GM10847 (cell line): ENCODE data around the gene E2F3.

Experiments
- POLR2A ChIP-seq: IDR thresholded peaks from 2 replicates; pipeline ENCODE4 v1.6.1; 2011; ENCODE audit not compliant: insufficient read length; ENCODE audit errors: extremely low read depth

The E2F3 gene

DNA sequence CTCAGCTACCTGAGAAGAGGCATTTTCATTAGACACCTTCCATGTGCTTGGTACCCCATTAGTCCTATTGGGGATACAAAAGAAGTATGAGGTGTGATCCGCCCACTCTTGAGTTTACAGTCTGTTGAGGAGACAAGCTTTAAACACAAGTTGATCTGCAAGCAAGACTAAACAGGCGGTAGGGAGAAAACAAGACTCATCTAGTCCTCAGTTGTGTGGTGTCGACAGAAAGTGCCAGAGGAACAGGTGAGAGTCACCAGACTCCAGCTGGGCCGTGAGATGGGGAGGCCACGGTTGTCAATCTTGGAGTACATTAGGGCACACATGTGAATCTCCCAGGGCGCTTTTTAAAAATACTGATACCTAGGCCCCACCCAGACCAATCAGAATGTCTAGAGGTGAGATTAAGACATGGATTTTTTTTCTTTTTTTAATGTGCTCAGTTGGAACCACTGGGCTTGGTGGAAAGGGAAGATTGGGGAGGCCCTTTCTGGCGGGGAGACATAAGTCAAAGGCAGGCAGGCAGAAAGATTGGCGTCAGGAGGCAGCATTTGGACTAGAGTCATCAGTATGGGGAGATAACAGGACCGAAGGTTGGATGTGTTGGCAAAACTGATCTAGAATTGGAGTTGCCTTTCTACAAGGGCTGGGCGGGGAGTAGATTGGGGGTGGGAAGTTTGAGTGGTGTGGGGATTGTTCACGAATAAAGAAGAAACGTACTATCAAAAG lies 10.4 kb downstream of the E2F3 start:
- TF ChIP-seq POLR2A: no peak

DNA sequence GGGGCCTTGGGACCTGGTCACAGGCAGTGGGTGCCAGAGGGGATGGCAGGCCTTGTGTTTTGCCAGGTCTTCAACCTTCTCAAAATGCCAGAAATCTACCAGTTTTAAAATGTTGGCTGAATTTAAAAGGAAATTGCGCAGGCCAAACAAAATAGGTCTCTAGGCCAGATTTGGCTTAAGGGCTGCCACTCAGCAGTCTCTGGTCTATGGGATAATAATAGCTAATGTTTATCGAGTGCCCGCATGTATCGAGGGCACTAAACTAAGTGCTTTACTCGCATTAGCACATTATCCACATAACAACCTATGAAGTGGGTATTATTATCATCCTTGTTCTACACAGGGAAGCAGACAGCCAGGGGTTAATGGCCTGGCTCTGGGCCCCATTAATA lies 11.0 kb downstream of the E2F3 start:
- TF ChIP-seq POLR2A: no peak

DNA sequence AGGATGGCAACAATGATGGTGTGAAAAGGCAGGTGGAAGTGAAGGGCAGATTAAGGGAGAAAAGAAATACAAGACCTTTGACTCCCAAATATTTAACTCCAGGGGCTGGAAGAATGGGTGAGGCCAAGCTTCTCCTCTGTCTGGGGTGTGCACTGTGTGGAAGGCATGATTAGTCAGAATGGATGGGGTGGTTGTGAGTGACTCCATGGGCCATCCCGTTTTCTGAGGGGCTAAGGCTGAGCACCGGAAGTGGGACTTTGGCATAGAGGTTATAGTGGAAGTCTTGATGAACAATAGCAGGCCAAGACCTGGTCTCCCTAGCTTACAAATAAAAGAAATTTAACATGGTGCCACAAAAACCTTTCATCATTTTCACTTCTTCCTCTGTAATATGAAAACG lies 12.1 kb downstream of the E2F3 start:
- no peak for TF ChIP-seq POLR2A

- no peak for TF ChIP-seq POLR2A
Measured at GRCh38 chr6:20414711-20415110, 13.0 kb downstream of the E2F3 start.

- no peak for TF ChIP-seq POLR2A
Measured at GRCh38 chr6:20415304-20415703, 13.6 kb downstream of the E2F3 start.

GRCh38 chr6:20415712-20416454 lies 14.2 kb downstream of the E2F3 start:
- no peak for TF ChIP-seq POLR2A

DNA sequence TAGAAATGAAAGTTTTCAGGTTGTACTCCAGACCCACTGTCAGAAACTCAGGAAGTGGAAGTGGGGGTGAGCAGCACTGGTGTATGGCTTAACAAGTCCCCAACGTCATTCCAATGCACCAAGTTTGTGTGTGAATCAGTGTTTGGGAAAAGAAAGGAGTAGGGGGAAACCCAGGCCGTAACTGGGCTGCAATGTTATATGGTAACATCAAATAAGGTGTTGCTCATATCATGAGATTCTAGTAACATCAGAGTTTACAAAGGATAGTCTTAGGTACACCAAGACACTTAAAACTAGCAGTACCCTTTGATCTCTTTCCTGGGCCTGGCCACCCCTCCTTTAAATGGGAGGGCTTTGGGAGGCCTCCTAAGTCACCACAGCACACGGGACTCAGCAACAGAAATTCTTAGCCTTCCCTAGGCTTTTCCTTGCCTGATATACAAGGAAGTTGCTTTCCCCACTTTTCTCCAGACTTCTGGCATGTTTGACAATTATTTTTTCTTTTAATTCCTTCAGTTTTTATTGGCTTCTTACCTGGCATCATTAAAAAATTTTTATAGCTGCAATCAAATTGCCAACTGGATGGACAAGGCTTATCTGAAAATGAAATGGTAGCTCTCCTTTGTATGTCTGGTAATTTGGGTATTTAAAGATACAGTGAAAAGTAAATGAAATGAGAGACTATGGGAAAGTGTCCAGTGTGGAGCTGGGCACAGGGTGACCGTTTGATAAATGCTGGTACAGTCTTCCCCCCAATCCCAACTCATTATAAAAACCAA lies 15.1 kb downstream of the E2F3 start:
- no peak for TF ChIP-seq POLR2A

- no peak for TF ChIP-seq POLR2A
Measured at GRCh38 chr6:20417819-20418218, 16.1 kb downstream of the E2F3 start.

DNA sequence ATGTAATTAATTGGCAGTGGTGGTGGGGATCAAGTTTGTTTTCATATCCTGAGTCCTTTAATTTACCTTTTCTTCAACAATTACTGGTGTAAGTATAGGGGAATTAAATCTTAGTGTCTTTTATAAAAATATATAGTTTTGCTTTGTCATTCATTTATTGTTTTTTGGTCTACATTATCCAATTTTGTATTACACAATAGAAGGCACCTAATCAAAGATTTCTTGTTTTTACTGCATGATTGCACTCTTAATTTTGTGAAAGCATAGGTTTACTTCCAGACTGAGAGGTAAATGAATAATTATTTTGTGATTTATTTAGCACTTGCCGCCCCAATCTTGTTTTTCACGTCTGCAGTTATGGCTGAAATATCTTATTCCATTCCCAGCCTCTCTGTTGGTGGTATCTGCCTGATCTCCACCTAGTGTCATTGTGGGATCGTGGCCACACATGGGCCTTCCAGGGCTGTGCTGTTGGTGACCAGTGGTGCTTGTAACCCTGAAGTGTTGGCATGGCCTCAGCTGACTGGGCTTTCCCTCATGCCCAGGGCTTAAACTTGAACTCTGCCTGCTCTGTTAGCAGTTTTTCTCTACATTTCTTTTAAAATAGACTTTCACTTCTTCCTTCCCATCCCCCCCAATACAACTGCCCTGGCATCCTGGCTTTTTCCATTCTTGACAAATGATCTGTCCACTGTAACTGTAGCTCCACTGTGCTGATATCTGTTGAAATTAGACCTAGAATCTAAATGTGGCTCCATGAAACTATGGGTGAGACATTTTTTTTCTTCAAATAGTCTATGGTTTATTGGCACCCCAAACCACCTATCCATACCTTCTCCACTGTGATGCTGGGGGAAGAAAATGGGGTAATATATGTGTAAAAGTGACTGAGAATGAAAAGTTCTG lies 24.8 kb downstream of the E2F3 start:
- no peak for TF ChIP-seq POLR2A

GRCh38 chr6:20427856-20428255 lies 26.2 kb downstream of the E2F3 start:
- TF ChIP-seq POLR2A: no peak

DNA sequence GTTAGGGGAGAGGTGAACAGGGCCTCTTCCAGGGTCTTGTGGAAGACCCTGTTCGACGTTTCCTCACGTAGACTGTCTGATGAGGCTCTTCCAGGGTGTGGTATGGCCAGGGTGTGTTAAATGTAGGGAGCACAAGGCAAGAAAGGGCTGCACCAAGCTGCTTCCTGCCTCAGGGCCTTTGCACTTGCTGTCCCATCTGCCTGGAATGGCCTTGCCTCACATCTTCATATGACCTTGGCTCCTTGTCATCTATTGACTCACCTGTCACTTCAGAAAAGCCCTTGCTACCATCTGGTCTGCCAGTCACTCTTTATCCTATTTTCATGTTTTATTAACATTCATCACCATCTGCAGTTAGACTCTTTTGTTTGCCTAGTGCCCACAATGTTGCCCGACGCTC lies 31.0 kb downstream of the E2F3 start:
- no peak for TF ChIP-seq POLR2A

- no peak for TF ChIP-seq POLR2A
Measured at GRCh38 chr6:20433321-20433720, 31.6 kb downstream of the E2F3 start.

GRCh38 chr6:20433929-20434328 lies 32.2 kb downstream of the E2F3 start:
- no peak for TF ChIP-seq POLR2A

- no peak for TF ChIP-seq POLR2A
Measured at GRCh38 chr6:20434766-20435165, 33.1 kb downstream of the E2F3 start.

- no peak for TF ChIP-seq POLR2A
Measured at GRCh38 chr6:20436719-20437118, 35.0 kb downstream of the E2F3 start.
